ENCODE results near the gene MACROD2.
"Not testable (repeated sequence)": the region's sequence is repeated elsewhere in the genome, so short reads cannot be mapped to it uniquely, and the experiment has no call there.

The MACROD2 gene

GRCh38 chr20:16011056-16011455 lies 2015.7 kb downstream of the MACROD2 start:
- H3K36me3 ChIP-seq: no peaks in the 10 kb centered on the region
- no peaks in the 10 kb centered on the region for H3K27me3 ChIP-seq
- TF ChIP-seq CTCF (IDR thresholded peaks at IDR 0.05; ENCODE audit: low read depth, low read length): no peak
- H3K4me3 ChIP-seq (ENCODE audit: low read depth, low read length): no peak overlapping the region
- no peaks in the 10 kb centered on the region; the same call in 1 of the 2 replicates for H3K9me3 ChIP-seq
- peaks cover 7% of the 10 kb centered on the region; the same call in 1 of the 2 replicates for H3K4me1 ChIP-seq
- DNase-seq: no peak

GRCh38 chr20:16011519-16011918 lies 2016.2 kb downstream of the MACROD2 start:
- DNase-seq: no peak
- Histone ChIP-seq H3K27me3 (no peaks in the 10 kb centered on the region), H3K9me3 (no peaks in the 10 kb centered on the region; the same call in 1 of the 2 replicates), H3K4me1 (peaks cover 7% of the 10 kb centered on the region; the same call in 1 of the 2 replicates), H3K4me3 (ENCODE audit: low read depth, low read length) (no peak overlapping the region), H3K36me3 (no peaks in the 10 kb centered on the region)
- no peak for TF ChIP-seq CTCF (IDR thresholded peaks at IDR 0.05; ENCODE audit: low read depth, low read length)

- H3K27me3 ChIP-seq; DNase-seq; H3K4me3 ChIP-seq (ENCODE audit: low read depth, low read length); H3K36me3 ChIP-seq; H3K4me1 ChIP-seq; H3K9me3 ChIP-seq: not testable (repeated sequence)
These were observed 2017.6 kb downstream of the MACROD2 start for GRCh38 chr20:16012934-16013333.

GRCh38 chr20:16013631-16014030 lies 2018.3 kb downstream of the MACROD2 start:
- Histone ChIP-seq H3K4me3 (ENCODE audit: low read depth, low read length) (no peak overlapping the region), H3K4me1 (peaks cover 7% of the 10 kb centered on the region; the same call in 1 of the 2 replicates), H3K36me3 (no peaks in the 10 kb centered on the region), H3K9me3 (no peaks in the 10 kb centered on the region; the same call in 1 of the 2 replicates), H3K27me3 (no peaks in the 10 kb centered on the region)
- TF ChIP-seq CTCF (IDR thresholded peaks at IDR 0.05; ENCODE audit: low read depth, low read length): no peak
- no peak for DNase-seq

- no peaks in the 10 kb centered on the region; the same call in 1 of the 2 replicates for H3K9me3 ChIP-seq
- H3K4me3 ChIP-seq (ENCODE audit: low read depth, low read length): no peak overlapping the region
- H3K27me3 ChIP-seq: no peaks in the 10 kb centered on the region
- H3K4me1 ChIP-seq: peaks cover 7% of the 10 kb centered on the region; the same call in 1 of the 2 replicates
- no peak for TF ChIP-seq CTCF (IDR thresholded peaks at IDR 0.05; ENCODE audit: low read depth, low read length)
- DNase-seq: no peak
- no peaks in the 10 kb centered on the region for H3K36me3 ChIP-seq
These were observed 2019.1 kb downstream of the MACROD2 start for GRCh38 chr20:16014436-16014835.

- no peak for DNase-seq
- no peak for TF ChIP-seq CTCF (IDR thresholded peaks at IDR 0.05; ENCODE audit: low read depth, low read length)
These were observed 2022.3 kb downstream of the MACROD2 start for GRCh38 chr20:16017656-16018055.

GRCh38 chr20:16018881-16019280 lies 2023.6 kb downstream of the MACROD2 start:
- H3K4me3 ChIP-seq (ENCODE audit: low read depth, low read length): no peak overlapping the region
- H3K4me1 ChIP-seq: no peaks in the 10 kb centered on the region
- TF ChIP-seq CTCF (IDR thresholded peaks at IDR 0.05; ENCODE audit: low read depth, low read length): no peak
- no peaks in the 10 kb centered on the region for H3K36me3 ChIP-seq
- no peak for DNase-seq
- H3K9me3 ChIP-seq: no peaks in the 10 kb centered on the region
- H3K27me3 ChIP-seq: no peaks in the 10 kb centered on the region

More at GRCh38 chr20:16017656-16018055, 2022.3 kb downstream of the MACROD2 start:
- H3K36me3 ChIP-seq: no peaks in the 10 kb centered on the region
- H3K4me1 ChIP-seq: no peaks in the 10 kb centered on the region
- no peaks in the 10 kb centered on the region for H3K27me3 ChIP-seq
- no peak overlapping the region for H3K4me3 ChIP-seq (ENCODE audit: low read depth, low read length)
- H3K9me3 ChIP-seq: no peaks in the 10 kb centered on the region
